ENCODE results near the gene GDI1.

The GDI1 gene

GRCh38 chrX:154403858-154404257, 33.1 kb upstream of the GDI1 start:
- TF ChIP-seq CTCF (IDR thresholded peaks at IDR 0.05; ENCODE audit: low read depth, low read length): no peak
- no peak for DNase-seq (ENCODE audit: extremely low read depth, low read depth)

GRCh38 chrX:154404625-154405192, 32.2 kb upstream of the GDI1 start:
- TF ChIP-seq CTCF (IDR thresholded peaks at IDR 0.05; ENCODE audit: low read depth, low read length): no peak
- DNase-seq (ENCODE audit: extremely low read depth, low read depth): no peak

- no peak for DNase-seq (ENCODE audit: extremely low read depth, low read depth)
- no peak for TF ChIP-seq CTCF (IDR thresholded peaks at IDR 0.05; ENCODE audit: low read depth, low read length)
Measured at GRCh38 chrX:154408659-154409221, 28.2 kb upstream of the GDI1 start.

GRCh38 chrX:154409222-154409871, 27.6 kb upstream of the GDI1 start, which contains the start of gene DNASE1L1:
Gene DNASE1L1 (minus strand): TSS chrX:154409254. CDS start chrX:154405568, 3,686 bp downstream.
- DNase-seq (ENCODE audit: extremely low read depth, low read depth): peak; percentile 61
- no peak for TF ChIP-seq CTCF (IDR thresholded peaks at IDR 0.05; ENCODE audit: low read depth, low read length)

GRCh38 chrX:154411981-154412340, 25.0 kb upstream of the GDI1 start:
- no peak for TF ChIP-seq CTCF (IDR thresholded peaks at IDR 0.05; ENCODE audit: low read depth, low read length)
- no peak for DNase-seq (ENCODE audit: extremely low read depth, low read depth)

GRCh38 chrX:154412468-154412867, 24.5 kb upstream of the GDI1 start:
- DNase-seq (ENCODE audit: extremely low read depth, low read depth): no peak
- no peak for TF ChIP-seq CTCF (IDR thresholded peaks at IDR 0.05; ENCODE audit: low read depth, low read length)

GRCh38 chrX:154413142-154413541, 23.8 kb upstream of the GDI1 start:
- no peak for TF ChIP-seq CTCF (IDR thresholded peaks at IDR 0.05; ENCODE audit: low read depth, low read length)
- DNase-seq (ENCODE audit: extremely low read depth, low read depth): no peak

Data from AG09319 (cell line).